ENCODE measurements around the gene RANGRF. TPM values are rescaled to one million over a fixed set of nuclear protein-coding genes. Genes with fewer than 3 reads are reported as not detected.

RANGRF gene
- total and polyA plus RNA-seq, 9 donors, result 14.5 to 48.3 (median 30.1) TPM

- Histone ChIP-seq H3K36me3 (no peaks in the 10 kb centered on the region), H3K4me1 (ENCODE audit: insufficient read depth) (no peaks in the 10 kb centered on the region), H3K4me3 (no peak overlapping the region), H3K27me3 (no peaks in the 10 kb centered on the region), H3K9me3 (no peaks in the 10 kb centered on the region), H3K27ac (no peak overlapping the region)
- TF ChIP-seq CTCF (IDR thresholded peaks at IDR 0.05) (no peak), POLR2A (IDR thresholded peaks at IDR 0.05) (no peak), EP300 (IDR thresholded peaks at IDR 0.05) (no peak)
- no peak for DNase-seq
- 53 to 62% (median 53%) methylated on average over 16 of the region's 16 CpGs for WGBS, 3 donors
- intact Hi-C loops (cut with DNase I), result no loop called here
Observed at GRCh38 chr17:8312726-8313600, 24.5 kb downstream of the RANGRF start.

- Histone ChIP-seq H3K27me3 (no peaks in the 10 kb centered on the region), H3K36me3 (no peaks in the 10 kb centered on the region), H3K9me3 (no peaks in the 10 kb centered on the region), H3K27ac (no peak overlapping the region), H3K4me1 (ENCODE audit: insufficient read depth) (no peaks in the 10 kb centered on the region), H3K4me3 (no peak overlapping the region)
- no peak for DNase-seq
- intact Hi-C loops (cut with DNase I), result no loop called here
- 5 to 6% (median 6%) methylated on average over 29 of the region's 29 CpGs for WGBS, 3 donors
- no peak for TF ChIP-seq POLR2A (IDR thresholded peaks at IDR 0.05)
- TF ChIP-seq EP300 (IDR thresholded peaks at IDR 0.05), result no peak
- no peak for TF ChIP-seq CTCF (IDR thresholded peaks at IDR 0.05)
Observed at GRCh38 chr17:8314797-8315763, 26.6 kb downstream of the RANGRF start.

- Histone ChIP-seq H3K4me1 (ENCODE audit: insufficient read depth) (no peaks in the 10 kb centered on the region), H3K9me3 (no peaks in the 10 kb centered on the region), H3K4me3 (no peak overlapping the region), H3K27ac (no peak overlapping the region), H3K27me3 (no peaks in the 10 kb centered on the region), H3K36me3 (no peaks in the 10 kb centered on the region)
- intact Hi-C loops (cut with DNase I), result no loop called here
- TF ChIP-seq CTCF (IDR thresholded peaks at IDR 0.05) (no peak), EP300 (IDR thresholded peaks at IDR 0.05) (no peak), POLR2A (IDR thresholded peaks at IDR 0.05) (no peak)
- 11 to 25% (median 14%) methylated on average over 26 of the region's 26 CpGs for WGBS, 3 donors
- no peak for DNase-seq
Observed at GRCh38 chr17:8315764-8316217, 27.3 kb downstream of the RANGRF start.

Data from ovary (tissue), 9 donors.